SK-MEL-5 (cell line): ENCODE data around the gene NAB1. TPM values are rescaled to one million over a fixed set of nuclear protein-coding genes. Genes with fewer than 3 reads are reported as not detected.
"Not testable (repeated sequence)": the region's sequence is repeated elsewhere in the genome, so short reads cannot be mapped to it uniquely, and the experiment has no call there.

Experiments used
- DNase-seq: peaks from one replicate; pipeline ENCODE4 v3.0.0-alpha.2; 2016; ENCODE audit warnings: low read depth, low spot score
- in situ Hi-C: cut with HindIII; loops from 2 replicates; pipeline ENCODE4 v1.10.0; 2016; ENCODE audit warnings: low sequenced_read_pairs, high pct_unique_total_duplicates, low pct_unique_long_range_greater_than_20kb
- polyA plus RNA-seq, 2 experiments: library from polyadenylated mRNA; depleted of rRNA; stranded (reverse); fragments of >200 nt; gene quantifications; 2 replicates each; pipeline ENCODE4 v1.2.3, GENCODE V29; 2015
- total RNA-seq: library from RNA; depleted of rRNA; stranded (reverse); fragments of >200 nt; shearing (Covaris generic); gene quantifications from 2 replicates; pipeline ENCODE4 v1.2.3, GENCODE V29; 2014; rRNA removed

Gene NAB1, protein sequence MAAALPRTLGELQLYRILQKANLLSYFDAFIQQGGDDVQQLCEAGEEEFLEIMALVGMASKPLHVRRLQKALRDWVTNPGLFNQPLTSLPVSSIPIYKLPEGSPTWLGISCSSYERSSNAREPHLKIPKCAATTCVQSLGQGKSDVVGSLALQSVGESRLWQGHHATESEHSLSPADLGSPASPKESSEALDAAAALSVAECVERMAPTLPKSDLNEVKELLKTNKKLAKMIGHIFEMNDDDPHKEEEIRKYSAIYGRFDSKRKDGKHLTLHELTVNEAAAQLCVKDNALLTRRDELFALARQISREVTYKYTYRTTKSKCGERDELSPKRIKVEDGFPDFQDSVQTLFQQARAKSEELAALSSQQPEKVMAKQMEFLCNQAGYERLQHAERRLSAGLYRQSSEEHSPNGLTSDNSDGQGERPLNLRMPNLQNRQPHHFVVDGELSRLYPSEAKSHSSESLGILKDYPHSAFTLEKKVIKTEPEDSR
- 41.5 and 42.8 TPM in 2 replicates for total RNA-seq
- polyA plus RNA-seq (2015; cell fraction: cytosol; rRNA removed) = 19.2 and 30.3 TPM in 2 replicates
- polyA plus RNA-seq (2015; cell fraction: nucleus; rRNA removed) = 60.2 and 75.4 TPM in 2 replicates

DNA sequence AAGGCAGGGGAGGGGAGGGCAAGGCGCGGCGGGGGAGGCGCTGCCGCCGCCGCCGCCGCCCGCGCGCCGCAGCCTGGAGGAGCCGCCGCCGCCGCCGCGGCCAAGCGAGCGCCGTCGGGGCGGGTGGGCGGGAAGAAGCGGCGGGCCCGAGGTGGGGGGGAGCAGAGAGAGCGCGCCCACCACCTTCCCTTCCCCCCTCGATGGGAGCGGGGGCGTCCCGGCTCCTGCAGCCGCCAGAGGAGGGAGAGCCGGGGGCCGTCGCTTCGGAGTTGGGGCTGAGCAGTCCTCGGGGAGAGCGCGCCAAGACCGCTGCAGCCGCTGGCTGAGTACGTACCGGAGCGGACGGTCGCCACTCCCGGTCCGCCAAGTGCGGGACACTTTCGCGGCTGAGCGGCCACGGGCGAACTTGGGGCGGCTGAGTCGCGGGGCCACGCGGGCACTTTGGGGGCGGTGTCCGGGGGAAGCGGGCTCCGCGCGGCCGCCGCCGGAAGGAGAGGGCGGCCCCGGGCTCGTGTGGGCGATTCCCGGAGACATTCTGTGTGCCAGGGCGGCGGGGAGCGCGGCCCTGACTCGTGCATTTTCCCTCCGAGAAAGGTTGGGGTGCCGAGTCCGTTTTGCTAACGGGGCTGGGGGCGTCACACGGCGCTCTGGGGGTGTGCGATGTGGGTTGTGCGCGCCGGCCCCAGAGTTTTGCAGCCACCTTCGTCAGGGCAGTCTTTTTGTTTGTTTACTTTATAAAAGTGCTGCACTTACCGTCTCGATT is at the start of gene NAB1:
Gene NAB1 (plus strand): TSS at position 49 of the 763 bp plus-strand sequence. CDS start 10,094 bp downstream, outside the sequence.
- in situ Hi-C loops = no loop called here
- DNase-seq = peak; percentile 7

DNA sequence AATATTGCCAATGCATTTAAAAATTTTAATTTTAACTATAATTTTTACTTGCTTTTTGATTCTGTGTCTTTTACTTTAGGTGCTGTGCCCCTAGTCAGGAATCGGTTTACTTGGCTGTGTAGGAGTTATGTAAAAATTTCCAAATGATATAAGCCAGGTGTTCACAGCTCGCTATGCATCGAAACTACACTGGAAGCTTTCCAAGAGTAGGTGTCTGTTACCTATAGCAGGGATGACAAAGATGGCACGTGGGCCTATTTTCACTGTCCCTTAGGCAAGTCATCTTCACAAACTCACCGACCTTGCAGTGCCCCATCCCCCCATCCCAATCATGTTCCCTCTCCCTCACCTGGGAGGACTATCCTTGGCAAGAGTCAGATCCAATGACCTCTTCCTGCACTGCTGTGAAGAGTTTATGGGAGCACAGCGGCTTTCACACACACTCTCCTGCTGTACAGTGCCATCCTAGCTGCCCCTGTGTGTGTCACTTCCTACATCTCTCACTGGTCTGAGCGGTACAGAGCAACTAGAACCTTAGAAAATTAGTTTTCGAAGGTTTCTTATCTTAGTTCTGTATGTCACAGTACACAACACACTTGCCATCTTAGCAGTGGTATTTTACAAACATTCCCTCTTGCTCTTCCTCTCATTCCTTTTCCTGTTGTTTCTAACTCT is 49.2 kb upstream of the NAB1 start:
- in situ Hi-C loops = no loop called here
- DNase-seq = no peak

DNA sequence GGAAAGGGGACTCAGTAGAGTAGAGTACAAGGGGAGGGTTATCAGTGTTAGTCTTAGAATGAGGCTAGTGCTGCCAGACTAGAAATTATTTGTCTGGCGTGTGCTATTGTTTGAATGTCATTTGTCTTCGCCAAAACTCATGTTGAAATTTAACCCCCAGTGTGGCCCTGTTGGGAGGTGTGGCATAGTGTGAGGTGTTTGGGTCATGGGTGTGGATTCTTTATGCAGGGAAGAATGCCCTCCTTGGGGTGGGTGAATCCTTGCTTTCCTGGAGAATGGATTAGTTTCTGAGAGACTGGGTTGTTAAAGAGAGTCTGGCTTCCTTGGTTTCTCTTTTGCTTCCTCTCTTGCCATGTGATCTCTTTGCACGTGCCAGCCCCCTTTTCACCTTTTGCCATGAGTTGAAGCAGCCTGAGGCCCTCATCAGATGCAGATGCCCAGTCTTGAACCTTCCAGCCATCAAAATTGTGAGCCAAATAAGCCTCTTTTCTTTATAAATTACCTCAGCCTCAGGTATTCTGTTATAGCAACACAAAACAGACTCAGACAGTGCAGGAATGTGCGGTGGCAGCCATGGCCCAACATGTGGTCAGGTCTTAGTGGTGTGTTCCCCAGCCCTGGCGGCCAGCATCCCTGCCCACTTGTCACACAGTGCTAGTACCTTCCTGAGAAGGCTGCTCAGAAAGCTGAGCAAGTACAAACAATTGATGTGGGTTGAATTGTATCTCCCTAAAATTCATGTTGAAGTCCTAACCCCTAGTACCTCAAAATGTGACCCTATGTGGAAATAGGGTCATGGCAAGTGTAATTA is 48.4 kb upstream of the NAB1 start:
- in situ Hi-C loops = no loop called here
- DNase-seq = no peak

DNA sequence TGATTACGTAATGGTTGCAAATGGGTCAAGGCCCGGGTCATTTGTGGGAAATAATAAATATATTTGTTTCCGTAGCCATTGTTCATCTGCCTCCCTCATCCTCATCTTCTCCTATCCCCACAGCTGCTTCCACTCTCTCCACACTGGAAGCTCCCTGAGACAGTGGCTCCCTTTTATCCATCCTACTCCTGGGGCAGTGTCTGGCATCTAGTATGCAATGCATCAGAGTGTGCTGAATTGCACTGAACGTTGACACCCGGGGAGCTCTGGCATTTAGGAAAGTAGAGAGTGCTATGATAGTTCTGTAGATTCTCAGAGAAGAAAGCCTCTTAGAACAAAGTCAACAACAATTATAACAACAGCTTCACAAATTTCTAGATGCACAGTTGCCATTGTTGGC is 45.5 kb upstream of the NAB1 start:
- DNase-seq = no peak
- in situ Hi-C loops = no loop called here

DNA sequence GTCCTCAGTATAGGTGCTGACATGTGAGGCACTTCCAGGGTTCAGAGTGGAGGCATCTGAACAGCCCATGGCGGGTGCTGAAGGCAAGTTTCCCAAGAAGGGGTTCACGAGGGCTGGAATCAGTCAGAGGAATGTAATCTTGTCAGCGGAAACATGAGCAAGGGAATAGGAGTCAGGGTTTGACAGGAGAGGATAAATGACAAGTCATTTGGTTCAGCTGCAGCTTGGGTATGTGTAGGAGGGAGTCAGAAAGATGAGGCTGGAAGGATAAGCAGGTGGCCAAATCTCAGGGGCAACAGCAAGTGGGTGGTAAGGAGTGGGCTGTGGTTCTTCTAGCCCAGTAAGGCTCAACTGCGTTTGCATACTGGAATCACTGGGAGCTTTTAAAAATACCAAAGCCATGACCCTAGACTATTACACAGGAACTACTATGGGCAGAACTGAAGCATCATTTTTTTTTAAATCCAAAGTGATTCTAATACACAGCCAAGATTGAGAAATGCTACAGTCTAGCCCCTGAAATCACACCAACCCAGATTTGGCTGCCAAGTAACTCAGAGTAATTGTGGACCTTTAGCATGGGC is 41.8 kb upstream of the NAB1 start:
- no peak for DNase-seq

DNA sequence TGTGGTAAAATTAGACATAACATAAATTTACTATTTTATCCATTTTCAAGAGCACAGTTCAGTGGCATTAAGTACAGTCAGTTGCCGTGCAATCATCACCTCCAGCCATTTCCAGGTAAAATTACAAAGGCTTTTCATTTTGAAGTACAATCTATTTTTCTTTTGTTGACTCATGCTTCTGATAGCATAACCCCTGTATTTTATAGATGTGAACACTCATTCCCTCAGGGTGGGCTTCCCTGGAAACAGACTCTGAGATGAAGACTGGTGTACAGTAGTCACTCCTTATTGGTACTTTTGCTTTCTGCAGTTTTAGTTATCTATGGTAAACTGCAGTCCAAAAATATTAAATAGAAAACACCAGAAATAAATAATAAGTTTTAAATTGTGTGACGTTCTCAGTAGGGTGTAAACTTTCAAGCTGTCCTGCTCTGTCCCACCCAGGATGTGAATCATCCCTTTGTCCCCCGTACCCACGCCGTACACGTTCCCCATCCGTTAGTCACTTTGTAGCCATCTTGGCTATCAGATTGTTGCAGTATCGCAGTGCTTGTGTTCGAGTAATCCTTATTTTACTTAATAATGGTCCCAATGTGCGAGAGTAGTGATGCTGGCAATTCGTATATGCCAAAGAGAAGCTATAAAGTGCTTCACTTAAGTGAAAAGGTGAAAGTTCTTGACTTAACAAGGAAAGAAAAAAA is 41.1 kb upstream of the NAB1 start:
- in situ Hi-C loops = no loop called here
- DNase-seq = no peak

More for the DNA sequence above, 41.8 kb upstream of the NAB1 start:
- in situ Hi-C loops = no loop called here

DNA sequence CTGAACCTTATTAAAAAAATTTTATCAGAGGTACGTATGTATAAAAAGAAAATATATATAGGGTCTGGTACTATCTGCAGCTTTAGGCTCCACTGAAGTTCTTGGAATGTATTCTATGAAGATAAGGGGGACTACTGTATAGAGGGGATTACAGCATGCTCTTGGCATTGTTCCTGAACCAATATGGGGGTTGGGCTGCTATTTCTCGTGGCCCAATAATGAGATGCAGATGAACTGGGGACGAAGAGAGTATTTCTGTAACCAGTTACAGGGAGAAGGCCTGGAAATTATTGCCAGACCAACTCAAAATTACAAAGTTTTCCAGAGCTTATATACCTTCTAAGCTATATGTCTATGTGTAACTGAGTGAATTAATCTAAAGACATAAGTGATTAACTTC is 40.0 kb upstream of the NAB1 start:
- DNase-seq, in situ Hi-C loops: not testable (repeated sequence)

DNA sequence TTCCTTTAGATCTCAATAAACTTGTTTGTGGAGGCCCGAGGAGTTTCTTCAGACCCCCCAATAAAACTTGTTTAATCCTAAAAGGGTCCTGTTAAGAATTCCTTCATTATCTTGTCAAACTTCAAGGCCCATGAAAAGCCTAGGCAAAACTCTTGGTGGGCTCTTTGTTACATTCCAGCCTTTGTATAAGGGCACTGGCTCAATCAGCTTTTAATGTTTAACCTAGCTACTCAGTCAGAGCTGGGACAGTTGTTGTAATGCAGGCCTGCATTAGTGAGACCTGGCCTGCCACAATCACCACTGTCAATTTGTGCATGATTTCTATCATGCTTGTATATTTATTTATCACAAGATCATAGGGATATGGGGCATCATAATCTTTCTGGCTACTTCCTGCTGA is 39.5 kb upstream of the NAB1 start:
- DNase-seq, in situ Hi-C loops: not testable (repeated sequence)

DNA sequence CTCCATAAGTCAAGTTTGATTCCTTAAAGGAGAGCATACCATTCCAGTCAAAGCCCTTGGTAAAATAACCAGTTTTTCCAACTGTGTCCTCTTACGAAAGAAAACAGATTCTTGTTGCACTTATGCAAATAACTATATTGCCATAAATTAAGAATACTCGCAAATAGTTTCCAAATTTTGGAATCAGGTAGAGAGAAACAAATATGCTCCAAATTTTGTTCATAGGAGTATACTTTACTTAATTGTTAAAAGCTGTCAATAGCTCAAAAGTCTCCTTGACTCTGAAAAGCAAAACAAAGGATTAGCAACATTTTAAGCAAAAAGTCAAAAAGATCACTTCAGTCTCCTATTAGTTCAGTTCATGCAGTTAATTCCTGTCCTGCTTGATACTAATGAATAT is 38.4 kb upstream of the NAB1 start:
- in situ Hi-C loops, DNase-seq: not testable (repeated sequence)

DNA sequence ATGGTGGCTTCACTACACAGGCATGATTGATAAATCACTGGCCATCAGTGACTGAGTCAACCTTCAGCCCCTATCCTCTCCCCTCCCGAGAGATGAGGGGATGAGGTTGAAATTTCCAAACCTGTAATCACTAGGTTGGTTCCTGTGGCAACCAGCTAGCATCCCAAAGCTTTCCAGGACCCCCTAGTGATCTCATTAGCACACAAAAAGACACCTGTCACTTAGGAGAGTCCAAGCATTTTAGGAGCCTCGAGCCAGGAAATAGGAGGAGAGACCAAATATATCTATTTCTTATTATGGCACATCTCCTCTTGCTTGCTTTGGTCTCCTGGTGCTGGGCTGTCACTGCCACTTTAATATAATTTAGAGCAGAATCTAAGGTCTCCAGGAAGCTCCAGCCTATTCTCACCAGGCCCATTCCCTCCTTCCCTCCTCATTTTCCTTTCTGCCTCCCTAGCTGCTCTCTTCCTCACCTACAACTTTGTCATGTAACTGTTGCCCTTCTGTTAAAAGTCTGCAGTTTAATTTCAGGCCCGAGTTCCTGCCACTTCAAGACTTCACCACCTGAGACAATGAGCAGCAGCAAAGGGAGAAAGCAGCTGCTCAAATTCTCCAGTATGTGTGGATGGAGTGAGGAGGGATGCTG is 33.2 kb upstream of the NAB1 start:
- in situ Hi-C loops = no loop called here
- no peak for DNase-seq

DNA sequence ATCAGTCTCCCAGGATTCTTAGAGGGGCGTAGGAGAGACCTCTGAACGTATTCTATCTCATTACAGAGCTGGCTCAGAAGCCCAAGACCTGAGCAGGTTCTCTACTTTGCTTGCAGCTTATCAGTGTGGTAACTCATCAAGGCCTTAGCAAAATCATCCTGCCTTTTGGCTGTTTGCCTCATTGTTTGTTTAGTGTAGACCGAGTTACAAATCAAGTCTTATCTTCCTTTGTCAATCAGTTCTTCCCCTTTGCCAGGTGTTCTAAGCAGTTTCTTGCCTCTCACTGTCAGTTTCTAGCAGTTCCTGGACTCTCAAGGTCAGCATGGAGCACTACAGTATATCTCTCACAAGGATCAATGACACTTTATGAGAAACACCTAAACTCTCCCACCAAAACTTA is 30.9 kb upstream of the NAB1 start:
- in situ Hi-C loops = no loop called here
- DNase-seq = no peak

DNA sequence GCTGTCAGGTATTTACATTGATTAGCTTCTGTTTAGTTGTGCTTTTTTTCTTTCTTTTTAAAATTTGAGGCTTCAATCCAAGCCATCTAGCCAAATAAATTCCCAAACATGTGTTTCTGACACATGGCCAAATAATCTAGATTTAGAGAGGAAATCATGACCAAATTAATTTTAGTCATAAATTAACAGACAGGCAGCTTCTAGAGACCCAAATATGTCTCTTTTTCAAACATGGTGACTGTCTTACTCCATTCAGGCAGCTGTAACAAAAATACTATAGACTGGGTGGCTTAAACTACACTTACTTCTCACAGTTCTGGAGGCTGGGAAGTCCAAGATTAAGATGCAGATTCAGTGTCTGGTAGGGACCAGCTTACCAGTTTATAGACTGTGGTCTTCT is 23.2 kb upstream of the NAB1 start:
- in situ Hi-C loops = no loop called here
- DNase-seq = no peak

DNA sequence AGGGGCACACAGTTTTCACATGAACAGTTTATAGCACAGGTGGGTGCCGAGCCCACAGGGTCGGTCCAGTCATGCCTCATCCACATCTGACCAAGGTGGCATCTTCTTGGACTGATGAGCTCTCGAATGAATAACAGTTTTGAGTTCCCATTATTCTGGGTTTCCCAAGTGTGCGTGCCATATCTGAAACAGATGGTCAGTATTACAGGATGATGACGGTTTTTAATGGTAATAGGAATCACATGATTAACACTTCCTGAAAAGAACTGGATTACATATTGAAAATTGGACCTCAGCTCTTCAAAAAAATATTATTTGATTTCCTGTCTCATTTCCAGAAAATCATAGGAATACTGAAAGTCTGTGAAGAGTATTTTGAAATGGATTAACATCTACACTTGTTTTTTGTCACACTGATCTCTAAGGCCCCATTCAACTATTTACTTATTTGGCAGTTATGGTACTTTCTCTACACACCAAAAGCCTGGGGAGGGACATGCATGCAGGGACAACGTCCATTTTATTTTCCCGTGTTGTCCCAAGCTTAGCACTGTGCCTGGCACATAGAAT is 22.2 kb upstream of the NAB1 start:
- in situ Hi-C loops = no loop called here
- no peak for DNase-seq

DNA sequence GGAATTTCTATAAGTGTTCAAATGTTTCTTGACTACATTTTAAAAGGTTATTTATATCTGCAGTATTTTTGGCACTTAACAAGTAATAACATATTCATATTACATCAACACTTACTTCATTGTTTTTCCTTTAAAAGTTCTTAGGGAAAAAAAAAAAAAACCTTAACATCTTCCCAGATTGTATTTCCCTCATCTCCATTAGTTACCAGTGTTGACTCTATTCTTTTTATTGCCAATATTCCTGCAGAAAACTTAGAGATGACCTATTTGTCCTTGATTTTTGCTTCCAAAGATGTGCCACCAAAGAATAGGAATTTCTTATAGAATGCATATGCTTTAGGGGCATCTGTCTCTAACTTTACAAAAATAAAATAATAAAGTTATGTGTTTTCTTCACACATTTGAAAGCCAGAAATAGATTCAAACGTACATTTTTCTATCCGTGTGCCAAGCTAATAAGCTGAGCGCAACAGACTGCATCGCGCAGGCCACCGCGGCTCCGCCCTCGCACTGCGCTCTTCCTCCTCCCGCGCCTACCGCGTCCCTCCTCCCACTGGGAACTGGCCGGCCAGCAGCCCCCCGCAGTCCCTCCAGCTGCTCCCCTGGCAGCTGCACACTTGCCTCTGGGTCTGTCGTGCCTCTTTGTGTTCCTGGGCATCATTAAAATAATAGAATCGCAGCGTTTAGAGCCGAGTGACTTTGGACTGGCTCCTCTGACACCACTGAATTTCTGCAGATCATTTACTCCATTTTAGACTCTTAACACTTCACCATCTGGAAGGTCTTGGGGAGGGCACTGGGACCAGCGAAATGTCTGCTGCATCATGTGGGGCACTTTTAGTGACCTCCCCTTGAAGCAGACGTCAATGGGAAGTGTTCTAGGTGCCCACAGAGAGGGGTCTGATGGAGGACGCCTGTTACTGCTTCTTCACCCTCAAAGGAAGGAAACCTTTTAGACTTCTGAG is 21.2 kb upstream of the NAB1 start:
- no peak for DNase-seq
- in situ Hi-C loops = no loop called here
